C4-2B (cell line): ENCODE results near the gene EFCAB8.

Experiments
- H3K27ac ChIP-seq: fragments of 450-650 bp; 2 replicates; pipeline ENCODE4 v1.5.1; 2017
- ZFX ChIP-seq: fragments of 450-650 bp; IDR thresholded peaks from 2 replicates; pipeline ENCODE4 v1.6.1; 2017
- TF ChIP-seq, protein P1 (sequence below): fragments of 450-650 bp; conservative IDR thresholded peaks from 2 replicates; pipeline ENCODE4 v1.5.1; 2017; ENCODE audit warnings: mild to moderate bottlenecking

EFCAB8 gene, protein sequence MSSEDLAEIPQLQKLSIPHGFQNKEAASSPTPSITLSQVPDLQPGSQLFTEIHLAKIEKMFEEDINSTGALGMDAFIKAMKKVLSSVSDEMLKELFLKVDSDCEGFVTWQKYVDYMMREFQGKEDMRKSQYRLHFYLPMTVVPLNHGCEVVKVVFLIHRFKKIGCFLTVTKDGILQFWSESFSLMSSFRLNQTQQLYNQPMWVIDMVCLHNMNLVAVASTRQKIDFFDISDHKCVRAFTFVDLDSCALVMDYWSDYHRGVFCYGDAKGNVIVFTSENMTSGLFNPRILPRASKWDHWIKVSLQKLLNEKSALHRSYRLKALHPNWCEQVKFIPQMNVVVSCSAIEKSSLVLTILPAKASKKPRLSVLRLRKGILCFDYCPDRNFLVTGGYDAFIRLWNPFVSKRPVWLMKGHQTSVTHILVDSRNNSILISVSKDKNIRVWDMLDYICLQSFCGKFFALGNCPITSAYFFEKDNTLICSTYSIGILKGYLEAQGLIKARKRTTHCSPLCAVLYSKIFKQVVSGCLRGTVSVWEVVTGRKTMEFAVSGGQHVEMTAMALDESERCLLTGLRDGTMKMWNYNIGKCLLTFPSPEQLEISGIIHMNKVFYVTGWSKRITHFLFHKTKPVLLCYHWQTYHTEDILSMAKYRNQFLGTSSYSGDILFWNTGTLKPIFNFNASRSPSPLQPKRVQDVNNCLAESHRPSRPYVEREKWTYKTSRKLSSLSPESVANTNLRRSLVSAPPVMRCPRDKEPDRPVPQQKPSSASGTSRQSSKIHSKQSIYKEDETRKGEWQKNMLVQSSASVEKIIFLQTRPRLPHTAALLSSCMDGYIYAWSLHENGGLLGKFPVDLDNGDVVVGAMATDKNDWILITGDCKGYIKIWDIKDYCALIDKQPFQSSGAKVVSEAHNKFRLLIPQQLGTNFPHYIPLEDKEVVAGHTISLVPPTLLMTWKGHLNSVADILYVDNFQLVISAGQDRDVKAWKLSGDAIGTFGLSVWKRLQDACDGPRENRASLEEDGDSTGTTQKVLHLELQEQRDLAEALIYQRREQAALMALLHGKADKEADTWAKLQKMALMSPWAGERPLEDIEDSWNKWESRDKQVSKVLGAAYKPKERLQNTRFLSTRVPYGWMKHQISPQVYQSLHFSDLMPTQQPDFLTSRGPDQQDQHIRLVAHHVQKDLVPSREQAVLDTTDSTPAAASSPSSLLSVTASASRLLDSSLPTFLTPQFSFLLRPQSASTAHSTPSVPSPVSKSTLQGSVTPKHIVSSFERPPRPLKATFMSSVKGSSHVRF

GRCh38 chr20:32858701-32859372 is at the start of gene EFCAB8:
Gene EFCAB8, plus strand, starts transcription at chr20:32858923. Its CDS starts 4,870 bp downstream, at chr20:32863793.
- H3K27ac ChIP-seq: no peak within 1 kb of the TSS
- TF ChIP-seq, protein P1, sequence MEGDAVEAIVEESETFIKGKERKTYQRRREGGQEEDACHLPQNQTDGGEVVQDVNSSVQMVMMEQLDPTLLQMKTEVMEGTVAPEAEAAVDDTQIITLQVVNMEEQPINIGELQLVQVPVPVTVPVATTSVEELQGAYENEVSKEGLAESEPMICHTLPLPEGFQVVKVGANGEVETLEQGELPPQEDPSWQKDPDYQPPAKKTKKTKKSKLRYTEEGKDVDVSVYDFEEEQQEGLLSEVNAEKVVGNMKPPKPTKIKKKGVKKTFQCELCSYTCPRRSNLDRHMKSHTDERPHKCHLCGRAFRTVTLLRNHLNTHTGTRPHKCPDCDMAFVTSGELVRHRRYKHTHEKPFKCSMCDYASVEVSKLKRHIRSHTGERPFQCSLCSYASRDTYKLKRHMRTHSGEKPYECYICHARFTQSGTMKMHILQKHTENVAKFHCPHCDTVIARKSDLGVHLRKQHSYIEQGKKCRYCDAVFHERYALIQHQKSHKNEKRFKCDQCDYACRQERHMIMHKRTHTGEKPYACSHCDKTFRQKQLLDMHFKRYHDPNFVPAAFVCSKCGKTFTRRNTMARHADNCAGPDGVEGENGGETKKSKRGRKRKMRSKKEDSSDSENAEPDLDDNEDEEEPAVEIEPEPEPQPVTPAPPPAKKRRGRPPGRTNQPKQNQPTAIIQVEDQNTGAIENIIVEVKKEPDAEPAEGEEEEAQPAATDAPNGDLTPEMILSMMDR: no peak
- TF ChIP-seq ZFX: no peak

DNA sequence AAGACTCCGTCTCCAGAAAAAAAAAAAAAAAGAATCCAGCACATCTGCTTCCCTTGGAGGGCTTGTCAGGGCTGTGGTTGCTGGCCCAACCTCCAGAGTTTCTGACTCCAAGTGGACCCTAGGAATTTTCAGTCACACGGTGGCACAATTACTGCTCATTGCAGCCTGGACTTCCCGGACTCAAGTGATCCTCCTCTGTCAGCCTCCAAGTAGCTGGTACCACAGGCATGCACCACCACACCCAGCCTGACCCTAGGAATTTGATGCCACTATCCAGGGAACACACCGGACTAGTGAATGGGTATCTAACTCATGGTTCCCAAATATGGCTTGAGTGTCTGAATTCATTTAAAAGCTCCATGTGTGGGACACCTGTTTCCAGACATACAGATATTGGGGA is 48.8 kb upstream of the EFCAB8 start:
- no peak for TF ChIP-seq ZFX
- TF ChIP-seq, protein P1: no peak
- no peak overlapping the region for H3K27ac ChIP-seq

- no peak overlapping the region for H3K27ac ChIP-seq
- TF ChIP-seq, protein P1: no peak
- no peak for TF ChIP-seq ZFX
Observed at GRCh38 chr20:32810941-32811340, 47.8 kb upstream of the EFCAB8 start.

DNA sequence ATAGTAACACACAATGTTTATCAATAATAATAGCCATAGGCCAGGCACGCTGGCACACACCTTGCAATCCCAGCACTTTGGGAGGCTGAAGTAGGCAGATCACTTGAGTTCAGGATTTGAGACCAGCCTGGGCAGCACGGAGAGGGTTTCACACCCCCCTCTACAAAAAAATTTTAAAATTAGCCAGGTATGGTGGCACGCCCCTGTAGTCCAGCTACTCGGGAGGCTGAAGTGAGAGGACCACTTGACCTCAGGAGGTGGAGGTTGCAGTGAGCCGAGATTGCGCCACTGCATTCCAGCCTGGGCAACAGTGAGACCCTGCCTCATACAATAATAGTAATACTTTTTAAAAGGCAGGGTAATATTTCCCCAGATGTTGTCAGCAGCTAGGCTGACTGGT is 46.8 kb upstream of the EFCAB8 start:
- no peak overlapping the region for H3K27ac ChIP-seq

GRCh38 chr20:32819992-32820697 is 38.6 kb upstream of the EFCAB8 start:
- TF ChIP-seq ZFX: peak; percentile 49; the same call in 1 of the 2 replicates
- TF ChIP-seq, protein P1: no peak
- peak overlapping the region; percentile 86 for H3K27ac ChIP-seq

More for the DNA sequence above, 46.8 kb upstream of the EFCAB8 start:
- no peak for TF ChIP-seq ZFX
- TF ChIP-seq, protein P1: no peak

DNA sequence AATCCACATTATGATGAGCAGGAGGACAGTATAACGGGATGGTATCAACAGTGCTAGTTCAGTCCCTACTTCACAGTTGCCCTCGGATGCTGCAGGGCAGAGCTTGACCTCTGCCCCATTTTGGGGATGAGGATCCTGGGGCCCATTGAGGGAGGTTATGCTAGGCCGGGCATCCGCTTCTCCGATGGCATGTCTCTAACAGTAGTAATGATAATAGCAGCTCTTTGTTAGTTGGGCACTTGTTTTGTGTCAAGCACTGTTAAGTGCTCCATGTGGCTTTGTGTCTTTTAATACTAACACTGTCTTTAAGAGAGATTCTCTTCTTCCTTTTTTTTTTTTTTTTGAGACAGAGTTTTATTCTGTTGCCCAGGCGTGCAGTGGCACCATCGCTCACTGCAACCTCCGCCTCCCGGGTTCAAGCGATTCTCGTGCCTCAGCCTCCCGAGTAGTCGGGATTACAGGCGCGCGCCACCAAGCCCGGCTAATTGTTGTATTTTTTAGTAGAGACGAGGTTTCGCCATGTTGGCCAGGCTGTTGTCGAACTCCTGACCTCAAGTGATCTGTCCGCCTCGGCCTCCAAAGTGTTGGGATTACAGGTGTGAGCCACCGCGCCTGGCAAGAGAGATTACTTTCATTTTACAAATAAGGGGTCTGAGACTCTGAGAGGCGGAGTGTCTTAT is 37.9 kb upstream of the EFCAB8 start:
- peak overlapping the region; percentile 86 for H3K27ac ChIP-seq

More for the DNA sequence above, 37.9 kb upstream of the EFCAB8 start:
- TF ChIP-seq, protein P1: no peak
- no peak for TF ChIP-seq ZFX
